H9 (cell line): ENCODE results near the gene ZNF81. TPM values are rescaled to one million over a fixed set of nuclear protein-coding genes. Genes with fewer than 3 reads are reported as not detected.
"Not testable (repeated sequence)": the region's sequence is repeated elsewhere in the genome, so short reads cannot be mapped to it uniquely, and the experiment has no call there.

Source experiments
- DNase-seq: peaks from one replicate; pipeline ENCODE4 v3.0.0-alpha.2; 2017
- H2AFZ ChIP-seq: one replicate; pipeline ENCODE4 v1.6.1; 2013; ENCODE audit warnings: mild to moderate bottlenecking, low read length, control low read depth, moderate library complexity
- H2AK5ac ChIP-seq: 2 replicates; pipeline ENCODE4 v1.6.1; 2013; ENCODE audit warnings: low read length, control low read depth, mixed read lengths; ENCODE audit not compliant: insufficient read length
- H2BK120ac ChIP-seq: one replicate; pipeline ENCODE4 v1.6.1; 2013; ENCODE audit warnings: low read depth, mild to moderate bottlenecking, low read length, control low read depth, inconsistent platforms; ENCODE audit not compliant: poor library complexity, severe bottlenecking
- H2BK12ac ChIP-seq: 2 replicates; pipeline ENCODE4 v1.6.1; 2013; ENCODE audit warnings: low read length, control low read depth, mixed read lengths, low read depth; ENCODE audit not compliant: insufficient read length
- H2BK15ac ChIP-seq: 2 replicates; pipeline ENCODE4 v1.6.1; 2013; ENCODE audit warnings: low read depth, low read length, control low read depth
- H2BK20ac ChIP-seq: one replicate; pipeline ENCODE4 v1.6.1; 2013; ENCODE audit warnings: low read depth, mild to moderate bottlenecking, low read length, control low read depth, inconsistent platforms; ENCODE audit not compliant: poor library complexity, severe bottlenecking
- H2BK5ac ChIP-seq: 2 replicates; pipeline ENCODE4 v1.6.1; 2013; ENCODE audit warnings: low read length, control low read depth, mixed read lengths; ENCODE audit not compliant: insufficient read length
- H3K14ac ChIP-seq: 2 replicates; pipeline ENCODE4 v1.6.1; 2013; ENCODE audit warnings: low read length, control low read depth; ENCODE audit not compliant: insufficient read depth
- H3K18ac ChIP-seq: 2 replicates; pipeline ENCODE4 v1.6.1; 2013; ENCODE audit warnings: low read depth, mild to moderate bottlenecking, mixed read lengths, low read length, control low read depth; ENCODE audit not compliant: insufficient read length
- H3K23ac ChIP-seq: 2 replicates; pipeline ENCODE4 v1.6.1; 2013; ENCODE audit warnings: low read length, control low read depth, mixed read lengths, low read depth; ENCODE audit not compliant: insufficient read length
- H3K23me2 ChIP-seq: 2 replicates; pipeline ENCODE4 v1.6.1; 2013; ENCODE audit warnings: low read depth, mild to moderate bottlenecking, mixed read lengths, low read length, control low read depth; ENCODE audit not compliant: insufficient read length, poor library complexity, severe bottlenecking
- H3K27ac ChIP-seq: 2 replicates; pipeline ENCODE4 v1.5.1; 2013; ENCODE audit warnings: low read length, control low read depth, mixed read lengths, low read depth; ENCODE audit not compliant: insufficient read length
- H3K27me3 ChIP-seq: 2 replicates; pipeline ENCODE4 v1.6.1; 2013; ENCODE audit warnings: low read length, control low read depth, inconsistent platforms; ENCODE audit not compliant: insufficient read depth
- H3K4ac ChIP-seq: 2 replicates; pipeline ENCODE4 v1.6.1; 2013; ENCODE audit warnings: low read depth, mild to moderate bottlenecking, control low read depth, inconsistent platforms, low read length, moderate library complexity
- H3K4me1 ChIP-seq: 2 replicates; pipeline ENCODE4 v1.6.1; 2013; ENCODE audit warnings: low read length, control low read depth, inconsistent platforms; ENCODE audit not compliant: insufficient read depth
- H3K4me2 ChIP-seq: 2 replicates; pipeline ENCODE4 v1.6.1; 2013; ENCODE audit warnings: low read length, control low read depth, mixed read lengths; ENCODE audit not compliant: insufficient read length, insufficient read depth
- H3K56ac ChIP-seq: 2 replicates; pipeline ENCODE4 v1.6.1; 2013; ENCODE audit warnings: low read depth, mild to moderate bottlenecking, mixed read lengths, low read length, control low read depth; ENCODE audit not compliant: insufficient read length
- H3K79me1 ChIP-seq: 2 replicates; pipeline ENCODE4 v1.6.1; 2013; ENCODE audit warnings: low read depth, mild to moderate bottlenecking, moderate library complexity, low read length, control low read depth, inconsistent platforms; ENCODE audit not compliant: insufficient read depth, poor library complexity, severe bottlenecking
- H3K79me2 ChIP-seq: 2 replicates; pipeline ENCODE4 v1.6.1; 2013; ENCODE audit warnings: low read length, control low read depth, inconsistent platforms; ENCODE audit not compliant: insufficient read depth
- H3K9ac ChIP-seq: 2 replicates; pipeline ENCODE4 v1.6.1; 2013; ENCODE audit warnings: low read length, control low read depth, mixed read lengths; ENCODE audit not compliant: insufficient read length; ENCODE audit errors: extremely low read depth
- H3K9me3 ChIP-seq: one replicate; pipeline ENCODE4 v1.6.1; 2013; ENCODE audit warnings: low read depth, low read length, inconsistent platforms; ENCODE audit not compliant: control insufficient read depth
- H3T11ph ChIP-seq: one replicate; pipeline ENCODE4 v1.6.1; 2013; ENCODE audit warnings: mild to moderate bottlenecking, low read length, control low read depth, inconsistent platforms
- H4K20me1 ChIP-seq: one replicate; pipeline ENCODE4 v1.6.1; 2013; ENCODE audit not compliant: control insufficient read depth, insufficient read length, insufficient read depth
- H4K5ac ChIP-seq: 2 replicates; pipeline ENCODE4 v1.6.1; 2013; ENCODE audit warnings: low read depth, mild to moderate bottlenecking, mixed read lengths, low read length, control low read depth; ENCODE audit not compliant: insufficient read length
- H4K8ac ChIP-seq: replicated peaks from 2 replicates; pipeline ENCODE4 v1.6.1; 2013; ENCODE audit warnings: low read length, control low read depth, mixed read lengths, low read depth; ENCODE audit not compliant: insufficient read length
- H4K91ac ChIP-seq: 2 replicates; pipeline ENCODE4 v1.6.1; 2013; ENCODE audit warnings: low read depth, mild to moderate bottlenecking, moderate library complexity, mixed read lengths, low read length, control low read depth; ENCODE audit not compliant: insufficient read length
- H3K27ac Mint-ChIP-seq, 3 experiments: 2 replicates in 2 of 3; 3 replicates in 1 of 3; pipeline ENCODE4 v1.8.0; 2020 to 2021; ENCODE audit warnings: mixed read lengths in 3 of 3, mild to moderate bottlenecking in 1 of 3, moderate library complexity in 1 of 3
- H3K27me3 Mint-ChIP-seq: 2 replicates; pipeline ENCODE4 v1.8.0; 2021; ENCODE audit warnings: low read depth, mild to moderate bottlenecking, moderate library complexity, mixed read lengths
- H3K36me3 Mint-ChIP-seq, 3 experiments: 2 replicates in 2 of 3; 3 replicates in 1 of 3; pipeline ENCODE4 v1.8.0; 2020 to 2021; ENCODE audit warnings: low read depth in 3 of 3, mixed read lengths in 3 of 3; ENCODE audit not compliant: insufficient read depth in 1 of 3
- H3K4me1 Mint-ChIP-seq, 2 experiments: 2 replicates each; pipeline ENCODE4 v1.8.0; 2020; ENCODE audit warnings: mixed read lengths in 2 of 2
- H3K4me3 Mint-ChIP-seq, 2 experiments: 2 replicates in 1 of 2; 3 replicates in 1 of 2; pipeline ENCODE4 v1.8.0; 2020 to 2021; ENCODE audit warnings: mild to moderate bottlenecking in 2 of 2, mixed read lengths in 2 of 2, moderate library complexity in 1 of 2
- H3K9me3 Mint-ChIP-seq, 2 experiments: 2 replicates in 1 of 2; 3 replicates in 1 of 2; pipeline ENCODE4 v1.8.0; 2020; ENCODE audit warnings: mild to moderate bottlenecking in 2 of 2, mixed read lengths in 2 of 2, moderate library complexity in 1 of 2
- CTCF ChIP-seq: fragments of 200-600 bp; sonication (generic); conservative IDR thresholded peaks from 3 replicates; pipeline ENCODE4 v1.8.0; 2021; ENCODE audit warnings: antibody characterized with exemption, mild to moderate bottlenecking
- WGBS: extraction: QIAGEN DNeasy Blood & Tissue Kit; methylation state at CpG from one replicate; pipeline ENCODE4 v1.1.7; 2013; ENCODE audit warnings: missing lambda C conversion rate, low lambda C conversion rate, mixed read lengths; ENCODE audit not compliant: insufficient read length; ENCODE audit errors: extremely low coverage; 5-methylcytosine and 5-hydroxymethylcytosine counted together
- total RNA-seq: library from RNA; stranded (reverse); gene quantifications from 2 replicates; pipeline ENCODE4 v1.2.1, GENCODE V29; 2021

ZNF81 gene
- total RNA-seq, 1 experiment from 2014 or later: 11.0 TPM

GRCh38 chrX:47941423-47941822 is 104.7 kb downstream of the ZNF81 start:
- TF ChIP-seq CTCF: no peak
- H2BK12ac ChIP-seq: no peak overlapping the region
- no peak overlapping the region for H2BK15ac ChIP-seq
- peaks cover 6 to 8% (median 7%) of the 10 kb centered on the region in 3 experiments; a peak in 4 of 7 replicates for H3K36me3 Mint-ChIP-seq
- no peak overlapping the region for H3K4me3 Mint-ChIP-seq
- peaks cover 72 to 74% of the 10 kb centered on the region in 2 experiments for H3K9me3 Mint-ChIP-seq
- H4K20me1 ChIP-seq: no peaks in the 10 kb centered on the region
- H3K14ac ChIP-seq: no peak overlapping the region
- no peaks in the 10 kb centered on the region; the same call in none of the 2 replicates for H3K27me3 Mint-ChIP-seq
- no peak for DNase-seq
- H3K56ac ChIP-seq: no peak overlapping the region
- H4K5ac ChIP-seq: no peak overlapping the region
- no peaks in the 10 kb centered on the region for H3K79me1 ChIP-seq
- H3K27me3 ChIP-seq: no peaks in the 10 kb centered on the region
- no peaks in the 10 kb centered on the region for H3K4me1 ChIP-seq
- no peak overlapping the region for H2AK5ac ChIP-seq
- no peak overlapping the region for H4K91ac ChIP-seq
- no peak overlapping the region for H3K18ac ChIP-seq
- no peak overlapping the region for H3T11ph ChIP-seq
- no peak overlapping the region for H4K8ac ChIP-seq
- no peak overlapping the region for H2BK20ac ChIP-seq
- H3K4me2 ChIP-seq: no peak overlapping the region
- H3K79me2 ChIP-seq: no peaks in the 10 kb centered on the region
- H3K27ac Mint-ChIP-seq: no peak overlapping the region
- H2AFZ ChIP-seq: no peak overlapping the region
- H3K9ac ChIP-seq: no peak overlapping the region
- peaks cover 33% of the 10 kb centered on the region for H3K9me3 ChIP-seq
- no peak overlapping the region for H2BK120ac ChIP-seq
- no peak overlapping the region for H3K4ac ChIP-seq
- H3K23me2 ChIP-seq: no peaks in the 10 kb centered on the region
- peaks cover 4% of the 10 kb centered on the region in 2 experiments for H3K4me1 Mint-ChIP-seq
- H3K23ac ChIP-seq: no peak overlapping the region
- WGBS: no CpG with 5 or more reads among the region's 4 CpGs
- H3K27ac ChIP-seq: no peak overlapping the region
- no peak overlapping the region for H2BK5ac ChIP-seq

DNA sequence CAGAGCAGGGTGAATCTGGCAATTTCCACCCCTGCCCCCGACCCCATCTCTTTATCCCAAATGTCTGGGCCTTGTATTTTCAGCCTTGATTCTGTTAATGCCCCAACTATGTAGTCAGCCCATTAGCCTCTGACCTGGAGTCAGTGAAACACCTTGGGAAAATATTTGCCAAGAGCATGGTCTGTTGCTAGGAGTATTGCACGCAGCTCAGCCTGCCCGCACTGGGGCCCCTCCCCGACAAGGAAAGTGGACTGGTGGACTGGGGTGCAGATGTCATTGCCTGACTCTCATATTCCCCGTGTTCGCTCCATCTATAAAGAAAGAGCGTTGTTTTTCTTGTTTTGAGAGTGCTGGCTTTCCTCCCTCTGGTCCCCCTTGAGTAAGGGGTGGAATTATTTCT is 118.6 kb downstream of the ZNF81 start:
- peaks cover 35% of the 10 kb centered on the region for H3K9me3 ChIP-seq
- not testable (repeated sequence) for H3K27ac ChIP-seq, H3K56ac ChIP-seq, H2BK20ac ChIP-seq, H2BK120ac ChIP-seq, H3K9ac ChIP-seq, H3T11ph ChIP-seq, H3K27me3 ChIP-seq, H4K91ac ChIP-seq, H3K4ac ChIP-seq, H2BK15ac ChIP-seq, H3K23ac ChIP-seq, H3K4me3 Mint-ChIP-seq, H3K79me2 ChIP-seq, H3K79me1 ChIP-seq, H4K20me1 ChIP-seq, H3K4me1 Mint-ChIP-seq, H4K8ac ChIP-seq, H3K14ac ChIP-seq, H4K5ac ChIP-seq, H2AFZ ChIP-seq, H3K4me1 ChIP-seq, H3K18ac ChIP-seq, H3K27me3 Mint-ChIP-seq, H3K23me2 ChIP-seq, H2BK5ac ChIP-seq, H3K4me2 ChIP-seq, DNase-seq, H3K27ac Mint-ChIP-seq, H2AK5ac ChIP-seq, H2BK12ac ChIP-seq
- peaks cover 7 to 10% (median 8%) of the 10 kb centered on the region in 3 experiments; a peak in 6 of 7 replicates for H3K36me3 Mint-ChIP-seq
- WGBS: no CpG with 5 or more reads among the region's 7 CpGs
- H3K9me3 Mint-ChIP-seq: peaks cover 70 to 74% of the 10 kb centered on the region in 2 experiments
